Sciatic nerve (tissue), 2 donors: ENCODE measurements around the gene AUTS2. TPM values are rescaled to one million over a fixed set of nuclear protein-coding genes. Genes with fewer than 3 reads are reported as not detected.

ENCODE experiments used
- ATAC-seq: fragments of 200-7000 bp; cut with Tn5 transposase; one replicate; pipeline ENCODE4 v1.9.1; 2020; ENCODE audit warnings: mild to moderate bottlenecking, moderate library complexity
- DNase-seq: peaks from one replicate; pipeline ENCODE4 v3.0.0-alpha.2; 2020; ENCODE audit warnings: low spot score
- intact Hi-C: fragments of 100-400 bp; cut with DNase I; formaldehyde crosslinking; loops from one replicate; pipeline ENCODE4 v1.14.2; 2022
- total RNA-seq: library from RNA; stranded (reverse); fragmentation: NEBNext Ultra II Directional; extraction: Animal tissue kit (Norgen Biotek cat#: 25700); gene quantifications from one replicate; pipeline ENCODE4 v1.2.1, GENCODE V29; 2021
- donor health status: DM: no; HTN: no; CAD: no.
- donor health status: DM: no; HTN: no; CAD: no.

Gene AUTS2
- total RNA-seq, 1 donor from 2014 or later: 129 TPM

DNA sequence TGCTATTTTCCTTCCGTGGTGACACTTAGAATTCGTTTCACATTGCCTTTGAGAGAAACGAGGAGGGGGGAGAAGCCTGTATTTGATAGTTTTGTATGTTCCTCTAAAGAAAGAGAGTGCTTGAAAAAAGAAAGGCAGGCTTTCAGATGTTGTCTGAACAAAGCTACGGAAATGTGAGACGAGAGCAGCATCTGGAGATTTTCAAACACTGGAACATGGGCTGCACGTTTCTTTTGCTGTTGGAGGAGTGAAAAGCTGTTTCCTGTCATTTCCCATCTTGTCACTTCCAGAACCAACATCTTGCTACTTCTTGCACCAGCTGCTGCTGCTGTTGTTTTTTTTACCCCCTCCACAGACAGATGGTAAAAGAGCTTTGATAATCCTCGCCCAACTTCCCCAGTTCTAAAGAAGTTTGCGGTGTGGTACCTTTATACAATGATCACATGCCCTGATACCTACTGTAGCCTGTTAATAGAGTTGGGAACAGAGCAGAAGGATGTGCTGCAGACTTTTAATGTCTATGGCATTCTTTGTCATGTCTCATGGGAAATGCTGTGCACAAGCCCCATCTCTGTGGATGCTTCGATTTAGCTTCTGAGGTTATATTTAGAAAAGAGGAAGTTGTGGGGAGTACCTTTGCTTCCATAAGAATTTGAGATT is 408.1 kb downstream of the AUTS2 start:
- DNase-seq (no peak), ATAC-seq (no peak)
- intact Hi-C loops: no loop called here

DNA sequence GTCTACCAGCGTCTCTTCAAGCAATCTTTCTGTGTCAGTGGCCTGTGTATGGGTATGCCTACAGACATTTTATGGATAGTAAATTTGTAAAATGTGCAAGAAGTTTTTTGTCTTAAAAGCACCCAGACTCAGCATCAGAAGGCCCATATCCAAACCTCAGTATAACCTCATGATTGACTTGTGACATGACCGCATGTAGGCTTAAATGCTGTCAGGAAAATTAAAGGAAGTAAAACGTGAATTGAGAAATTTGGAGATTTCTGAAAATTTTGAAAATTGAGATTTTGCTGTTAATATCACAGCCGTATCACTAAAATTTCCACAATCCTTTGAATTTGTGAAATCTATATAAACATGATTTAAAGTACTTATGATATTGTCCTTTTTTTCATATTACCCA is 410.2 kb downstream of the AUTS2 start:
- ATAC-seq (no peak), DNase-seq (no peak)
- intact Hi-C loops: no loop called here

DNA sequence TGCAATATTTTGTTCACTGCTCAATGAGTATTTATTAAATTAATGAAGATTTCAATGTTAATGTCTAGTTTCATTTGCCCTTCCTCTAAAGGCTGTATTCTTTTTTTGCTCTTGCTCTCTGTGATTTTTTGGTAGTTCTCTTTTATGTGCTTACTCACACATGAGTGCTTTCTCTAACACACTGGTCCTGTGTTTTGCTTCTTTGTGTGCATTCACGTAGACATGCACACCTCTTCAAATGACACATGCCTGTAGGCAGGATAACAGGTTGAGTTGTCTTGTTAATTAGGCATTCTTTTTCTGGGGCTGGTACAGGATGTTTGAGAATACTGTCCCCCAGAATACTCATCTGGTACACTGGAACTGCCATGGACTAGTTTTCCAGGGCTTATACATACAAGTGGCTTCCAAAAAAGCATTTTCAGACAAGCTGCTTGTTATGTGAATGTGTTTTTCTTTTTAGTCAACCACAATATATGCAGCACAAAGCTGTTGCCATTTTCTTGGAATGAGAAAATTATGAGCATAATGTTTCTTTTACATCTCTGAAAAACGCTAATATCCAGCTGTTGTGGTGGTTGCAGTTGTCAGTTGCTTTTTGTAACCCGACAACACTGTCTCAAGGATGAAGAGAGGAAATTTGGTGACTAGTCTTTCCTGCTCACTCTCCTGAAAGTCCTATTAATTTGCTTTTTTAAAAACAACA is 416.4 kb downstream of the AUTS2 start:
- intact Hi-C loops: no loop called here
- DNase-seq (no peak), ATAC-seq (no peak)

- no peak for ATAC-seq
- no peak for DNase-seq
- intact Hi-C loops: no loop called here
These were observed 417.1 kb downstream of the AUTS2 start for GRCh38 chr7:70015353-70015752.

DNA sequence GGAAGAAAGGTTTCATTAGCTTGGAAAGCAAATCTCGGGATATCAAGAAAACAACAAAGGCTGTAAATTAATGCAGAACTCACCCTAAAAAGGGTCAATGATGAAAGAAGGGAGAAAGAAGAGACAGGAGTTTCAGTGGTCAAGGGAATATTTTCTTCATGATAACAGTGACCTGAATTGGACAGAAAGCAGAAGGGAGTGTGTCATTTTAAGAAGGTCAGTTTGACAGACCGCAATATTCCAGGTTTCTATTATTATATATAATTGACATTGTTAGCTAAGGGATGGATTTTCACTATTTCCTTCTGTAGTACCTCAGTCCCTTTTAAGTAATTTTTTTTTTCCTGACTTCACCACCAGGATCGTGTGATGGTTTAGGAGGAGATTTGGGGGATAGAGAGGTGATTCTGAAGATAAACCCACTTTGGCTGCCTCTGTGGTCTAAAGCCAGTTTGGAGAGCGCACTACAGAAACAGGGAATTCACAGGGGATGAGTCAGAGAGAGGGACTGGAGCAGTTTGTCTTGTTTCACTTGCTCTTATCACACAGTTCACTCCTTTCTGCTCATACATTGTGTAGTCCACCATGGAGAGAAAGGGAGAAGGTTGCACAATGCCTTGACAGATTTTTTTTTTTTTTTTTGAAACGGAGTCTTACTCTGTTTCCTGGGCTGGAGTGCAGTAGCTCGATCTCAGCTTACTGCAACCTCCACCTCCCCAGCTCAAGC is 417.9 kb downstream of the AUTS2 start:
- ATAC-seq (peak; percentile 79), DNase-seq (no peak)

DNA sequence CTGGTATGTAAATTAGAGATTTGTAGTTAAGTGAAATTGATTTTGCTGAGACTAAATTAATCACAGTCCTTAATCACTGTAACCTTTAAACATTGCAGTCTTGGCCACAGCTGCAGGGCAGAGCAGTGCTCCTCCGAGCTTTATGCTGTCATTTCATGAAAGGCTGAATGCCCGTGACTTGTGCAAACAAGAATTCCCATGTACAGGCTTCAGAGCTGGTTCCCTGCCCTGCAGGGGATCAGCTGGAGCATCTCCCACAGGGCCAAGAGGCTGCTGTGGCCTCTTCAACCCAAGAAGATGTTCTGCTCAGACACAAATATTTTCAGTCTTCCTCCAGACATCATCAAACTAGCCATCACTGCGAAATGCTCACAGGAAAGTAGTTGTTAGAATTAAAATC is 419.1 kb downstream of the AUTS2 start:
- intact Hi-C loops: no loop called here
- peak; percentile 26 for ATAC-seq
- DNase-seq: no peak

More for the DNA sequence above, 417.9 kb downstream of the AUTS2 start:
- intact Hi-C loops: no loop called here

GRCh38 chr7:70018700-70019099 is 420.4 kb downstream of the AUTS2 start:
- DNase-seq (no peak), ATAC-seq (no peak)
- intact Hi-C loops: no loop called here

DNA sequence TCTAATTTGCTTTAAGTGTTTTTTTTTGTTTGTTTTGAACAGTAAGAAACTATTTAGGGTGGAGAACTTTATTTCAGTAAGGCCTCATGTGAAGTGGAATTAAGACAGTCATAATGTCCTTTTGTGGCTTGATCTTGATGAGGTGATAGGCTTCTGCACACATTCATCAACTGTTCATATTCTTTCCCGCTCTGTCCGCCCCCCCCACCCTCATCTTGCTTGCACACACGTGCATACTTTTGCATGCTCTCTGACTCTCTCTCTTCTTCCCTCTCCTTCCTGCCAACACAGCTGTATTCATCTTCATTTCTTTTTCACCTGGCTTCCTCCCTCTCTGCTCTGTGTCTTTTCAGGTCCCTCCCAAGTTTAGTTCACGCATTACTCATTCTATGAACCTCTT is 429.6 kb downstream of the AUTS2 start:
- ATAC-seq (no peak), DNase-seq (no peak)
- intact Hi-C loops: no loop called here

- intact Hi-C loops: no loop called here
- DNase-seq (no peak), ATAC-seq (no peak)
These were observed 430.3 kb downstream of the AUTS2 start for GRCh38 chr7:70028620-70029019.

DNA sequence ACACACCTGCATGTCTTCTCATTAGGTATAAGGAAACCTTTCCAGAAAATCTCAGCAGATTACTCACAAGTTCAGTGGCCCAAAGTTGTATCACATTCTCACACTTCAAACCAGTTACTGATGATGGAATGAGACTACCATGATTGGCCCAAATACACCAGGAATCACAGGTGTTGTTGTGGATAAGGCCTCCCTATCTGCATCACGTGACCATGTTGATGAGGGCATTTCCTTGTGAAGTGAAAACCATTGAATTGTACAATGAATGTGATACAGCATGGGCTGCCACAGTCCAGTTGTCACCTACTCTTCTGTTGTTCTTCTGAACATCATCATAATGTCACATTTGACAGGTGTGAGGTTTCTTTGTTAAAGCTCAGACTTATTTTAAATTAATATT is 431.7 kb downstream of the AUTS2 start:
- intact Hi-C loops: no loop called here
- DNase-seq (no peak), ATAC-seq (no peak)

GRCh38 chr7:70030745-70031144 is 432.5 kb downstream of the AUTS2 start:
- no peak for DNase-seq
- intact Hi-C loops: no loop called here
- ATAC-seq: no peak

- intact Hi-C loops: no loop called here
- ATAC-seq: no peak
- DNase-seq: no peak
These were observed 433.0 kb downstream of the AUTS2 start for GRCh38 chr7:70031245-70031644.

- ATAC-seq: no peak
- no peak for DNase-seq
- intact Hi-C loops: no loop called here
These were observed 434.4 kb downstream of the AUTS2 start for GRCh38 chr7:70032649-70033048.

DNA sequence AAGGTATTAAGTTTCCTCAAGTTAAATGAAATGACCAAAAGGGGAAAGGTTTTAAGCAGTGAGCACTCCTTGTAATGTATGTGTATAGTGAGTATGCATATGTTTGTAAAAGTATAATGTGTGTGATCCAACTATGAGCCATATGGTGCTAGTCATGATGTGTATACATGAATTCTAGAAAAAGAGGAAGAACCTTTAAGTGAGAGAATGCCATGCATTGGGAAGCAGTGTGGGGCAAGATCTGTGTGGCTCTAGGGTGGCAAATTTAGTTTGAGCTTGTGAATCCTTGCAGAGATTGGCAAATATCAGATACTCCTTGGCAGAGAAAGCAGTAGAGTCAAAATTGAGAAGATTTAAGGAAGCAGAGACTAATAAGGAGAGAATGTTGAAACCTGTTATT is 435.0 kb downstream of the AUTS2 start:
- no peak for DNase-seq
- intact Hi-C loops: no loop called here
- no peak for ATAC-seq

DNA sequence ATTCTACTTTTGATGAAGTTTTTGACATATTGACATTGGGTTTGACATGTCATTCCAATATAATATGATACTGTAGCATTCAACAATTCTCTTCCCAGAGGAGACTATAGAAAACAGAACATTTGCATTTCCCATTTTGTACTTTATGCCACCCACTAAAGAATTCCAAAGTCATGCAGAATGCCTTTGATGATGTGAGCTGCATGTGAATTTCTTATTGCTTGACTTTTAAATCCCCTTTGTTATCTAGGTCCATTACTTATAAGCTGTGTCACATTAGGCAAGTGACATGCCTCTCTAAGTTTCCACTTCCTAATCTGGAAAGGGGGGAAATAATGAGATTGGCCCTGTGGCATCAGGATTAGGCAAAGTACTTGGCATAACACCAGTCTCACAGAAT is 436.7 kb downstream of the AUTS2 start:
- no peak for ATAC-seq
- DNase-seq: no peak
- intact Hi-C loops: no loop called here

GRCh38 chr7:70035519-70035918 is 437.2 kb downstream of the AUTS2 start:
- ATAC-seq: peak; percentile 78
- DNase-seq: no peak
- intact Hi-C loops: no loop called here

DNA sequence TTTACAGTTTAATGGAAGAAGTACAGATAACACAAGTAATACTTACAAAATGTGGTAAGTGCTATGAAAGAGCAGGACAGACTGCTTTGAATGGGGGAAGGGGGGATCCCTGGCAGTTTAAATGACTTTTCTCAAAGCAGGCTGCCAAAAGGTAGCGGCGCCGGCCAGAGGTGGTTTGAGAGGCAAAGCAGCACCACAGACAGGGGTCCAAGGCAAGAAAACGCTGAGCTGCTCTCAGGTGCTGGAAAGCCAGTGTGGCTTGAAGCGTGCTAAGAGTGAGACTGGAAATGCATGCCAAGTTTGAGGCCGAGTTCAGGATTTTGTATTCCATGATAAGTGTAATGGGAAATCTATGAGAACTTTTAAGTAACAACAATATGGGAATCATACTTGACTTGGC is 437.7 kb downstream of the AUTS2 start:
- DNase-seq (no peak), ATAC-seq (no peak)
- intact Hi-C loops: no loop called here

GRCh38 chr7:70036695-70037094 is 438.4 kb downstream of the AUTS2 start:
- ATAC-seq: no peak
- no peak for DNase-seq
- intact Hi-C loops: no loop called here

DNA sequence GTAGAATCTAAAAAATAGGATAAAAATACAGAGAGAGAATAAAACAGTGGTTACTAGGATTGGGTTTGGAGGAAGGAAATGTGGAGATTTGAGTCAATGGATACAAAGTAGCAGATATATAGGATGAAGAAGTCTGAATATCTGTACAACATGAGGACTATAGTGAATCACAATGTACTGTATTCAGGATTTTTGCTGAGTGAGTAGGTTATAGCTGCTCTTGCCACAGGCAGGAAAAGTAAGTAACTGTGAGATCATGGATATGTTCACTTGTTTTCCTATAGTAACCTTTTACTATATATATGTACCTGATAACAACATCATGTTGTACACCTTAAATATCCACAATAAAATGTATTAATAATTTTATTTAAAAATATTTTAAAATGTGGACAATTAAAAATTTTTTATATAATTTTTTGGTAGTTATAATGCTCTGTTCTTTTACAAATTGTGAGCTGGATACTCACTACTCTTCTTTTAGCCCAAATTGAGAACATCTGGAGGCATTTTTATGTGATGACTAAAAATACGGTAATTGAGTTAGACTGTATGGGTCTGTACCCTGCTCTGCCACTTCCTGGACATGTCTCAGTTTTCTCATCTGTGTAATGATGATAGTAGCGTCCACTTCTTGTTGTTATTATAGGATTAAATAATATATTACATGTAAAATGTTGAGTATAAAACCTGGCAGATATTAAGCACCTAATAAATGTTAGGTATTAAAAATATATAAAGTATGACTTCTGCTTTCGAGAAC is 439.1 kb downstream of the AUTS2 start:
- DNase-seq (no peak), ATAC-seq (no peak)
- intact Hi-C loops: no loop called here

DNA sequence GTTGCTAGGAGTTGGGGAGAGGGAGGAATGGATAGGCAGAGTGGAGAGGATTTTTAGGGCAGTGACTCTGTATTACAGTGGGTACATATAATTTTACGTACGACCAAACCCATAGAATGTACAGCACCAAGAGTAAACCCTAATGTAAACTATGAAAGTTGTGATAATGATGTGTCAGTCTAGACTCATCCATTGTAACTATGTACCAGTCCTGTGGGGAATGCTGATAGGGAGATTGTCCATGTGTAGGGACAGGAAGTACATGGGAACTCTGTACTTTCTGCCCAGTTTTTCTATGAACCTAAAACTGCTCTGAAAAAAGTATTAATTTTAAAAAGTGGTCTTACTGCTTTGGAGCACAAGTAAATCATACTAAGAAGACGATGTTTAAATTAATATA is 441.8 kb downstream of the AUTS2 start:
- no peak for DNase-seq
- no peak for ATAC-seq
- intact Hi-C loops: loop anchor here (10.0 kb wide), 1 partner anchor 665 kb away; no protein-coding TSS in a partner anchor
